Keratinocyte (primary cell): ENCODE data around the gene CYTH1.

Experiments
- EZH2 ChIP-seq: IDR thresholded peaks from one replicate; pipeline ENCODE4 v1.6.1; 2012; ENCODE audit warnings: inconsistent platforms, mild to moderate bottlenecking, low read length, moderate library complexity
- TF ChIP-seq, protein P1 (sequence below), 3 experiments: IDR thresholded peaks in 1 of 3; conservative IDR thresholded peaks in 1 of 3; optimal IDR thresholded peaks in 1 of 3; 2 replicates in 2 of 3; 3 replicates in 1 of 3; pipeline versions ENCODE3 to v1.5.1; 2011; ENCODE audit warnings: low read length in 3 of 3, mild to moderate bottlenecking in 3 of 3, moderate library complexity in 2 of 3, control low read depth in 1 of 3, inconsistent platforms in 1 of 3; ENCODE audit not compliant: insufficient read depth in 2 of 3; ENCODE audit errors: extremely low read depth in 1 of 3

DNA sequence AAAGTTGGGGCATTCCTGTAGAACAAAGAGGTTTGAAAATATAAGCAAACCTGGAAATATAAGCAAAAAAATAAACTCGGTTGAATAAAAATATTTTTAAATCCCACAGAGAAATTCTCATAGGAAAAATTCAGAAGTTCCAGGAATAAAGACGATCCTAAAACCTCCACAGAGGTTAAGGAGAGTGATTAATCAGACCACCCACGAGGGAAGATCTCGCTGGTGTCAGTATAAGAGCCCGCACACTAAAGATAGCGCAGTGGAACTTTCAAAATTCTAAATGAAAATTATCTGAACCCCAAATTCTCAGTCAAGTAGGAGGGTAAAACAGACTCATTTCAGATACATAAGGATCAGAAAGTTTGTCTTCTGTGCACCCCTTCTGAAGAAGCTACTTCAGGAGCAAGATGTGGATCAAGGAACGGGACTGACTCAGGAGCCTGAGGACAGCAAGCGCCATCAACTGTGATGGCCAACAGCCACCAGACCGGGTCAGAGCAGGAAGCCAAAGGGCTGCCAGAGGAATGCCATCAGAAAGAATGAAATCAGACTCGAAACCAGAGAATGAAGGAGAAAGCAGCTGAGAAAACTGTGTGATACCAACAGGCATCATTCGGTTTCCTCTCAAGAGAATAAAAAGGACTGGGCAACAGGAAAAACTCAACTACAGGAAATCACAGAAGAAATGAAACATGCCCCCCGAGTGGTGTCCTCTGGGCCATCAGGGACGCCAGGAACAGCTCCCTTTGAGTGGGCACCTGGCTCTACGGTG is 66.9 kb downstream of the CYTH1 start:
- TF ChIP-seq, protein P1, sequence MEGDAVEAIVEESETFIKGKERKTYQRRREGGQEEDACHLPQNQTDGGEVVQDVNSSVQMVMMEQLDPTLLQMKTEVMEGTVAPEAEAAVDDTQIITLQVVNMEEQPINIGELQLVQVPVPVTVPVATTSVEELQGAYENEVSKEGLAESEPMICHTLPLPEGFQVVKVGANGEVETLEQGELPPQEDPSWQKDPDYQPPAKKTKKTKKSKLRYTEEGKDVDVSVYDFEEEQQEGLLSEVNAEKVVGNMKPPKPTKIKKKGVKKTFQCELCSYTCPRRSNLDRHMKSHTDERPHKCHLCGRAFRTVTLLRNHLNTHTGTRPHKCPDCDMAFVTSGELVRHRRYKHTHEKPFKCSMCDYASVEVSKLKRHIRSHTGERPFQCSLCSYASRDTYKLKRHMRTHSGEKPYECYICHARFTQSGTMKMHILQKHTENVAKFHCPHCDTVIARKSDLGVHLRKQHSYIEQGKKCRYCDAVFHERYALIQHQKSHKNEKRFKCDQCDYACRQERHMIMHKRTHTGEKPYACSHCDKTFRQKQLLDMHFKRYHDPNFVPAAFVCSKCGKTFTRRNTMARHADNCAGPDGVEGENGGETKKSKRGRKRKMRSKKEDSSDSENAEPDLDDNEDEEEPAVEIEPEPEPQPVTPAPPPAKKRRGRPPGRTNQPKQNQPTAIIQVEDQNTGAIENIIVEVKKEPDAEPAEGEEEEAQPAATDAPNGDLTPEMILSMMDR (optimal IDR thresholded peaks at IDR 0.05 in 1 of 3, IDR thresholded peaks at IDR 0.05 in 1 of 3, conservative IDR thresholded peaks at IDR 0.05 in 1 of 3; ENCODE audit: extremely low read depth in 1 of 3, insufficient read depth in 2 of 3, low read length in 3 of 3): no peak
- TF ChIP-seq EZH2: no peak
